Measurements from ENCODE around the gene HIPK1.

The HIPK1 gene

DNA sequence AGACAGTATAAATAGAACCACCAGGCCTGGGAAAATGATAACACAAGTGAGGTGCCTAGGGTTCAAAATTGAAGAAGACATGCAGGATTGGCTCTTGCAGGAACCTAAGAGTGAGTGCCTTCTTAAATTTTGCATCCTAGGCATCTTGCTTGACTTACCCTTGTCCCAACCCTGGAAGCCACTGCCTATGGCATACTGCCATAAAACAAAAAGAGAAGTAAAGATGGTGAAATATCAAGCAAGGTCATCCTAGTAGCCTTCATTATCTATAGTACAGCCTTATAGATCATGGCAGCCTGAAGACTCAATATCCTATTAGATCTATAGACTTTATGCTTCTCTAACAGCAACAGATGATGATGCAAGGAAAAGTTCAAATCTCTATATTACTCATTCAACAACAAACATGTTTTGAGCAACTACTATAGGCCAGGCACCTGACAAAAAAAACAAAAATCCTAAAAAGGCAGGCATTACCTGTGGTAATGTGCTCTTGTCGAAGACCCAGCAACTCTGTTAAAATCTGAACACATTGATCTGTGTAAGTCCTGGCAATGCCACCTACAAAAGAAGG, 30.8 kb upstream of the HIPK1 start:
- H3K27me3 ChIP-seq (ENCODE audit: control insufficient read depth, insufficient read depth, low read length), result no peaks in the 10 kb centered on the region
- peaks cover 22% of the 10 kb centered on the region for H3K36me3 ChIP-seq (ENCODE audit: control insufficient read depth, low read depth, low read length)
- H3K4me1 ChIP-seq (ENCODE audit: control insufficient read depth, low read depth, low read length), result no peaks in the 10 kb centered on the region
- no peaks in the 10 kb centered on the region for H3K9me3 ChIP-seq (ENCODE audit: control insufficient read depth, low read depth, low read length)
- no peak overlapping the region for H3K4me3 ChIP-seq (ENCODE audit: low read length)
- H3K9ac ChIP-seq (ENCODE audit: low read length), result no peak overlapping the region
- no peak overlapping the region for H3K27ac ChIP-seq (ENCODE audit: low read length)

DNA sequence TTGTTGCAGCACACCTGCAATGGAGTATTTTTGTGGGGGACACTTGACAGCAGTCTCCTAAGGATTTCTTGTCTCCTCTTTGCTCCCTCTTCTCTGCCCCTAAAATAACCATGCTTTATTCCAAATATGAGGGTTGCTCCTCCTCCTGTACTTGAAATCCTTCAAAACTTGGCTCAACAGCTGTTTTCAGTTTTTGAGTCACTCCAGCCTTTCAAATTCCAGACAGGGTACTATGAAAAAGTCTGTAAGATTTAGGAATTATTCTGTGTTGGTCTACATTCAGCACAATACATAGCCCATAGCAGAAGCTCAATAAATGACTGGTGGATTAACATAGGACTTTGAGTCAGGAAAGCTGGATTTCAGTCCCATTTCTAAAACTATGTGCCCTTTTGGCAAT, 30.0 kb upstream of the HIPK1 start:
- Histone ChIP-seq H3K4me3 (ENCODE audit: low read length) (no peak overlapping the region), H3K36me3 (ENCODE audit: control insufficient read depth, low read depth, low read length) (peaks cover 22% of the 10 kb centered on the region), H3K9ac (ENCODE audit: low read length) (no peak overlapping the region)

GRCh38 chr1:113901191-113901590, 27.9 kb upstream of the HIPK1 start:
- H3K4me1 ChIP-seq (ENCODE audit: control insufficient read depth, low read depth, low read length), result no peaks in the 10 kb centered on the region
- H3K27me3 ChIP-seq (ENCODE audit: control insufficient read depth, insufficient read depth, low read length), result no peaks in the 10 kb centered on the region
- no peak overlapping the region for H3K4me3 ChIP-seq (ENCODE audit: low read length)
- no peaks in the 10 kb centered on the region for H3K9me3 ChIP-seq (ENCODE audit: control insufficient read depth, low read depth, low read length)
- no peak overlapping the region for H3K9ac ChIP-seq (ENCODE audit: low read length)
- H3K27ac ChIP-seq (ENCODE audit: low read length), result no peak overlapping the region
- H3K36me3 ChIP-seq (ENCODE audit: control insufficient read depth, low read depth, low read length), result peaks cover 18% of the 10 kb centered on the region

More for the DNA sequence above, 30.0 kb upstream of the HIPK1 start:
- Histone ChIP-seq H3K27me3 (ENCODE audit: control insufficient read depth, insufficient read depth, low read length) (no peaks in the 10 kb centered on the region), H3K4me1 (ENCODE audit: control insufficient read depth, low read depth, low read length) (no peaks in the 10 kb centered on the region), H3K27ac (ENCODE audit: low read length) (no peak overlapping the region), H3K9me3 (ENCODE audit: control insufficient read depth, low read depth, low read length) (no peaks in the 10 kb centered on the region)

DNA sequence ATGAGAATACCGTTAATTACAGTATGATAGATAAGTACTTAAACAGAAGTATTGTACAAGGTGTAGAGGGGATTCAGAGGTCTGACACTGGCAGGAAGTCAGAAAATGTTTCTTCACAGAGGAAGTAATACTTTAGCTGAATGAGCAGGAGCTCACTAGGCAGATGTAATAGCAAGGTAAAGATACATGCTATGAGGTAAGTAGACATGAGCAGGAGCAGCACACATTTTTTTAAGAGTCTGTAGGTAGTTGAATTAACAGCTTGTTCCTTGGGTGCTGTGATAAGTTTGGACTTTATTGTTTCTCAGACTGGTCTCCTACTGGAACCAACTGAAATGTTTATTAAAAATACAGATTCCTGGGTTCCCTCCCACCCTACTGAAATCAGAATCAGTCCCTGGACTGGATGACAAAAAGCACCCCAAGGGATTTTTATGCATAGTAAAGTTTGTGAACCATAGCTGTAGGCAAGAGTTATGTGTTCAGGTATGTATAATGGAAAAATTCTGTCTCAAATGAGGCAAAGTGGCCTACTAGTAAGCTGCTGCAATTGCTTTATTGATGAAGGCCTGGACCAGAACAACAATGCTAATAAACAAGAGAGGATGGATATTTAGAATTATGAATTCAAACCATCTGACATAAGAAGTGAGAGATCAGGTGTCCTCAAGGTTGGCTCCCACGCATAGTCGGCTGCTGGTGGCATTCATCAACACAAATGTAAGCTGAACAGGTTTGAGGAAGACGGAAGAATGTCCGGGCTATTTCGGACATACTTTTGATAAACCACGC, 25.4 kb upstream of the HIPK1 start:
- H3K4me1 ChIP-seq (ENCODE audit: control insufficient read depth, low read depth, low read length), result no peaks in the 10 kb centered on the region
- no peaks in the 10 kb centered on the region for H3K27me3 ChIP-seq (ENCODE audit: control insufficient read depth, insufficient read depth, low read length)
- no peaks in the 10 kb centered on the region for H3K9me3 ChIP-seq (ENCODE audit: control insufficient read depth, low read depth, low read length)
- peak overlapping the region; percentile 91 for H3K4me3 ChIP-seq (ENCODE audit: low read length)
- H3K9ac ChIP-seq (ENCODE audit: low read length), result peak overlapping the region; percentile 53
- H3K36me3 ChIP-seq (ENCODE audit: control insufficient read depth, low read depth, low read length), result peaks cover 19% of the 10 kb centered on the region
- no peak overlapping the region for H3K27ac ChIP-seq (ENCODE audit: low read length)

DNA sequence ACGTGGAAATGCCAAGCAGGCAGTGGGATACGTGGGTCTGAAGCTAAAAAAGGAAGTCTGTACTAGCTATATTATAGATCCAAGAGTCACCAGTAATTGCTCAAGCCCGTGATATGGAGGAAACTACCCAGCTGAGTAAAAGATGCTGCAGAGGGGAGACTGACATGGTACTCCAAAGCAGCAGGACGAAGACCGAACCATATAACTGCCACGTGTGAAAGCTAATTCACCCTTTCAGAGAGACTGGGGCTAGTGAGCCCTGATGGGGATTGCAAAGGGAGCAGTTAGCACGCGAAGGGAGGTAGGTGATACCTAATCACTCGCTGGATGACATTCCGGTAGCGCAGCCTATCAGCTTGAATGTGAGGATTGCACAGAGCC, 24.8 kb upstream of the HIPK1 start:
- no peaks in the 10 kb centered on the region for H3K9me3 ChIP-seq (ENCODE audit: control insufficient read depth, low read depth, low read length)
- H3K36me3 ChIP-seq (ENCODE audit: control insufficient read depth, low read depth, low read length), result peaks cover 21% of the 10 kb centered on the region
- no peak overlapping the region for H3K27ac ChIP-seq (ENCODE audit: low read length)
- no peaks in the 10 kb centered on the region for H3K4me1 ChIP-seq (ENCODE audit: control insufficient read depth, low read depth, low read length)
- peak overlapping the region; percentile 91 for H3K4me3 ChIP-seq (ENCODE audit: low read length)
- no peaks in the 10 kb centered on the region for H3K27me3 ChIP-seq (ENCODE audit: control insufficient read depth, insufficient read depth, low read length)
- H3K9ac ChIP-seq (ENCODE audit: low read length), result peak overlapping the region; percentile 53

DNA sequence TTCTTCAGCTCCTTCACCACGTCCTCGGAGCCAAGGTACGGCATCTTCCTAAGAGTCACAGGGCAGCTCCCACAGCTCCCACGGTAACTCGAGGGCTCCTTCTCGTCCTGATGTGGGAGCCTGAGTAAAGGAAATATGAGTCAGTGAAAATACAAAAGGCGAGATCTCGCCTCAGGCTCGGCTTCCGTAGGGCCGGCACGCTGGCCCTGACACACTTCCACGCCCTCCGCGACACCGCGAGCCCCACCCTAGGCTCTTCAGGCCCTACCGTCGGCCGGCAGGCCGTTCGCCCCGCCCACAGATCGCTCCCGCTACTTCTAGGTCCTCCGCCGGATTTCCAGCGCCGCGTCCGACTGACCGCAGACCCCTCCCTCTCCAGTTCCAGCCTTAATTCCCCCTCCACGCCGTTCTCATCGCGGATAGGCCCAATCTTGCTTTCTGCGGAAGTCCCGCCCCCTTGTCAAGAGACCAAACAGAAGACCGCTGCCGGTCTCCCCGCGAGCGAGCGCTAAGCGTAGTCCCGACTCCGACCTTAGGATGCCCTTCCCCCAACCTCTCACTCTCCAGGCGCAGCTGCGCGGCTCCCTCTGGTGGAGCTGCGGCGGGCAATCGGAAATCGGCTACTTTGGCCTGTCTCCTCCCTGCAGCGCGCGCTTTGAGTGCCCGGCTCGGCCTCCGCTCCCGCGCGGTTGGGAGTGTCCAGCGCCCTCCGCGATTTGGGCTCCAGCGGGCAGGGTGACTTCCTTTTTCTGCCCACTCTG, 24.3 kb upstream of the HIPK1 start, which contains the start of the genes AP4B1 and DCLRE1B:
Gene AP4B1, minus strand, starts transcription at position 126 of the 761 bp plus-strand sequence. Its CDS starts 82 bp downstream, at position 44.
Gene DCLRE1B, plus strand, starts transcription at position 653 of the 761 bp plus-strand sequence. CDS start 261 bp downstream, outside the sequence.
- peak within 1 kb of the TSS; percentile 91 for H3K4me3 ChIP-seq (ENCODE audit: low read length)
- peak within 1 kb of the TSS; percentile 51 for H3K27ac ChIP-seq (ENCODE audit: low read length)
- H3K4me1 ChIP-seq (ENCODE audit: control insufficient read depth, low read depth, low read length), result no peaks in the 10 kb centered on the region
- no peaks in the 10 kb centered on the region for H3K9me3 ChIP-seq (ENCODE audit: control insufficient read depth, low read depth, low read length)
- peak within 1 kb of the TSS; percentile 84 for H3K9ac ChIP-seq (ENCODE audit: low read length)
- H3K36me3 ChIP-seq (ENCODE audit: control insufficient read depth, low read depth, low read length), result peaks cover 17% of the 10 kb centered on the region
- no peaks in the 10 kb centered on the region for H3K27me3 ChIP-seq (ENCODE audit: control insufficient read depth, insufficient read depth, low read length)

DNA sequence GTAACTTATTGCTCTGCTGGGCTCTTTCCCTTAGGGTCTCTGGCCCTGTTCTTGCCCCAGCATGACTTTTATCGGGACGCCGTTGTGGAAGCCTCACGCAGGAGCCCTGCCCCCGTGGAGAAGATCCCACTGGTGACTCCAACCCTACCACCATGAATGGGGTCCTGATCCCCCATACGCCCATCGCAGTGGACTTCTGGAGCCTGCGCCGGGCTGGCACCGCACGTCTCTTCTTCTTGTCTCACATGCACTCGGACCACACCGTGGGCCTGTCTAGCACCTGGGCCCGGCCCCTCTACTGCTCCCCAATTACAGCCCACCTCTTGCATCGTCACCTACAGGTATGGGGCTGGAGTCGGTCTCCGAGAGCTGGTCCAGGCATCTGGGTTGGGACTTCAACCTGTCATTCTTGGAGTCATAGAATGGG, 23.7 kb upstream of the HIPK1 start:
- Histone ChIP-seq H3K27ac (ENCODE audit: low read length) (peak overlapping the region; percentile 51), H3K4me3 (ENCODE audit: low read length) (peak overlapping the region; percentile 91), H3K9ac (ENCODE audit: low read length) (peak overlapping the region; percentile 84), H3K4me1 (ENCODE audit: control insufficient read depth, low read depth, low read length) (no peaks in the 10 kb centered on the region), H3K27me3 (ENCODE audit: control insufficient read depth, insufficient read depth, low read length) (no peaks in the 10 kb centered on the region), H3K36me3 (ENCODE audit: control insufficient read depth, low read depth, low read length) (peaks cover 18% of the 10 kb centered on the region), H3K9me3 (ENCODE audit: control insufficient read depth, low read depth, low read length) (no peaks in the 10 kb centered on the region)

GRCh38 chr1:113912594-113913311, 16.4 kb upstream of the HIPK1 start:
- no peak overlapping the region for H3K4me3 ChIP-seq (ENCODE audit: low read length)

DNA sequence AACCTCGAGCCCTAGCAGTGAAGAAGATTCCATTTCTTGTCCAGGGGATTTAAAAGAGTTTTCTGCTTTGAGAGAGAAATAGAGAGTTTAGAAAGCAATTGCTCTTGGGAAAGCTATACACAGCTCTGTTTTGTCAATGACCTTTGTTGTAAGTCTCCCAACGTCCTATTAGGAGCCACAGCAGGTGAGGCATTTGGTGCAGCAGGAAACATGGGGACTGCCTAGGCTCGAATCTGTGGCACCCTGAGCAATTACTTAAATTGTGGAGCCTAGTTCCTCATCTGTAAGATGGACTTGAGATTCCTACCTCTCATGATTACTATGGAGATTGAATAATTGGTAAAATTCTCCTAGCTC, 15.8 kb upstream of the HIPK1 start:
- H3K27me3 ChIP-seq (ENCODE audit: control insufficient read depth, insufficient read depth, low read length), result no peaks in the 10 kb centered on the region
- no peaks in the 10 kb centered on the region for H3K4me1 ChIP-seq (ENCODE audit: control insufficient read depth, low read depth, low read length)
- no peak overlapping the region for H3K9ac ChIP-seq (ENCODE audit: low read length)
- H3K36me3 ChIP-seq (ENCODE audit: control insufficient read depth, low read depth, low read length), result peaks cover 23% of the 10 kb centered on the region
- no peaks in the 10 kb centered on the region for H3K9me3 ChIP-seq (ENCODE audit: control insufficient read depth, low read depth, low read length)
- H3K27ac ChIP-seq (ENCODE audit: low read length), result no peak overlapping the region
- no peak overlapping the region for H3K4me3 ChIP-seq (ENCODE audit: low read length)

More at GRCh38 chr1:113912594-113913311, 16.4 kb upstream of the HIPK1 start:
- Histone ChIP-seq H3K9ac (ENCODE audit: low read length) (no peak overlapping the region), H3K4me1 (ENCODE audit: control insufficient read depth, low read depth, low read length) (no peaks in the 10 kb centered on the region), H3K27me3 (ENCODE audit: control insufficient read depth, insufficient read depth, low read length) (no peaks in the 10 kb centered on the region), H3K27ac (ENCODE audit: low read length) (no peak overlapping the region), H3K9me3 (ENCODE audit: control insufficient read depth, low read depth, low read length) (no peaks in the 10 kb centered on the region), H3K36me3 (ENCODE audit: control insufficient read depth, low read depth, low read length) (peaks cover 29% of the 10 kb centered on the region)

DNA sequence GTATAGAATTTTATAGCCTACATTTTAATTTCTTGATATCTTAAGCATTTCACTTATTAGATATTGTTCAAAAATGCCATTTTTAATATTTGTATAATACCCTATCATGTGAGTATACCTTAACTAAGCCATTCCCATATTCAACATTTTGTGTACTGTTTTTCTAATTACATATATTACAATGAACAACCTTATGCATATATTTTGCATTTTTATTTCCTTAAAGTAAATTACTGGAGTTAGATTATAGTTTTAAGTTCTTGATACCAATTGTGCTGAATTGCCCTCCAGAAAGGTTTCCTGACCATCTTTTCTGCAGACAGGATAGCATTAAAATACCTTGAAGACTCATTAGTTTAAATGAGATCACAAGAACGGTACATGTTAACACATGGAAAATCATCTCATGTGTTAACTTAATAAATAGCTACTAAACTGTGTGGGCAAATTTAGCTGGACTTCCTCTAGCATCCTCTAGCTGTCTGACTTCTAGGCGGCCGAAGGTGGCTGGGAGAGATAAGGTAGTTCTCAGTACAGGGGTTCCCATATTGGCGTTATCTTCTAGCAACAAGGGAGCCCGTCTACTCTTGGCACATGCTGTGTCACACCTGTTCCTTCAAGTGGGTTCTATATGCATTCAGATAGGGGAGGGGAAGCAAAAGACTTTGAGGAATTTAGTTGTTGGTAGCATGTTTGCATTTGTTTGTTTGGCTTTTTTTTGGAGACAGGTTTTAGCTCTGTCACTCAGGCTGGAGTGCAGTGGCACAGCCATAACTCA, 15.0 kb upstream of the HIPK1 start:
- Histone ChIP-seq H3K4me1 (ENCODE audit: control insufficient read depth, low read depth, low read length) (no peaks in the 10 kb centered on the region), H3K9ac (ENCODE audit: low read length) (no peak overlapping the region), H3K36me3 (ENCODE audit: control insufficient read depth, low read depth, low read length) (peaks cover 18% of the 10 kb centered on the region), H3K4me3 (ENCODE audit: low read length) (no peak overlapping the region), H3K27me3 (ENCODE audit: control insufficient read depth, insufficient read depth, low read length) (no peaks in the 10 kb centered on the region), H3K27ac (ENCODE audit: low read length) (no peak overlapping the region), H3K9me3 (ENCODE audit: control insufficient read depth, low read depth, low read length) (no peaks in the 10 kb centered on the region)

Data from iPS-18a (cell line).